Keratinocyte (primary cell): ENCODE data around the gene MMP24OS. TPM values are rescaled to one million over a fixed set of nuclear protein-coding genes. Genes with fewer than 3 reads are reported as not detected.

ENCODE experiments used
- DNase-seq: peaks from one replicate; pipeline ENCODE4 v3.0.0-alpha.2; 2011; ENCODE audit warnings: low read depth, missing footprints, low spot score
- FAIRE-seq: peaks from 2 replicates; lab custom pipeline; 2011; peaks lifted over from hg19 to GRCh38; lab: Jason Lieb, UNC
- H2AFZ ChIP-seq: 2 replicates; pipeline ENCODE4 v1.6.0; 2012; ENCODE audit warnings: low read length, control low read depth, inconsistent platforms; ENCODE audit not compliant: control insufficient read depth
- H3K27ac ChIP-seq: 2 replicates; pipeline ENCODE4 v1.5.1; 2011; ENCODE audit warnings: low read length; ENCODE audit not compliant: control insufficient read depth, insufficient read depth
- H3K27me3 ChIP-seq: 3 replicates; pipeline ENCODE4 v1.6.0; 2011; ENCODE audit warnings: low read length; ENCODE audit not compliant: control insufficient read depth, insufficient read depth; ENCODE audit errors: extremely low read depth
- H3K36me3 ChIP-seq, 2 experiments: 2 replicates in 1 of 2; 3 replicates in 1 of 2; pipeline ENCODE4 v1.5.1; 2011; ENCODE audit warnings: low read length in 2 of 2, mild to moderate bottlenecking in 1 of 2; ENCODE audit not compliant: control insufficient read depth in 2 of 2, insufficient read depth in 2 of 2; ENCODE audit errors: extremely low read depth in 1 of 2
- H3K4me1 ChIP-seq: 3 replicates; pipeline ENCODE4 v1.5.1; 2011; ENCODE audit warnings: low read length; ENCODE audit not compliant: control insufficient read depth, insufficient read depth; ENCODE audit errors: extremely low read depth
- H3K4me2 ChIP-seq: 3 replicates; pipeline ENCODE4 v1.6.0; 2011; ENCODE audit warnings: low read depth, low read length; ENCODE audit not compliant: control insufficient read depth, insufficient read depth; ENCODE audit errors: extremely low read depth
- H3K4me3 ChIP-seq, 3 experiments: fragments of 200-600 bp in 1 of 3; sonication (generic) in 1 of 3; 2 replicates in 2 of 3; 3 replicates in 1 of 3; pipeline ENCODE4 v1.5.1; 2011 to 2016; ENCODE audit warnings: low read length in 3 of 3, mild to moderate bottlenecking in 3 of 3, control low read depth in 2 of 3, inconsistent platforms in 1 of 3, low read depth in 1 of 3, mixed read lengths in 1 of 3, mixed run types in 1 of 3, moderate library complexity in 1 of 3; ENCODE audit not compliant: control insufficient read depth in 2 of 3, insufficient read depth in 2 of 3; ENCODE audit errors: extremely low read depth in 1 of 3
- H3K79me2 ChIP-seq: 2 replicates; pipeline ENCODE4 v1.6.0; 2012; ENCODE audit warnings: low read length; ENCODE audit not compliant: control insufficient read depth, insufficient read depth
- H3K9ac ChIP-seq: 3 replicates; pipeline ENCODE4 v1.6.0; 2011; ENCODE audit warnings: low read length; ENCODE audit not compliant: control insufficient read depth, insufficient read depth; ENCODE audit errors: extremely low read depth
- H3K9me1 ChIP-seq: 3 replicates; pipeline ENCODE4 v1.6.0; 2011; ENCODE audit warnings: low read length; ENCODE audit not compliant: control insufficient read depth, insufficient read depth; ENCODE audit errors: extremely low read depth
- H3K9me3 ChIP-seq: 2 replicates; pipeline ENCODE4 v1.5.1; 2012; ENCODE audit warnings: low read depth, low read length; ENCODE audit not compliant: control insufficient read depth
- H4K20me1 ChIP-seq: 3 replicates; pipeline ENCODE4 v1.6.0; 2011; ENCODE audit warnings: low read length; ENCODE audit not compliant: control insufficient read depth, insufficient read depth; ENCODE audit errors: extremely low read depth
- EZH2 ChIP-seq: IDR thresholded peaks from one replicate; pipeline ENCODE4 v1.6.1; 2012; ENCODE audit warnings: inconsistent platforms, mild to moderate bottlenecking, low read length, moderate library complexity
- dilution Hi-C: fragments of 300-500 bp; cut with MboI; formaldehyde crosslinking; loops from one replicate; pipeline ENCODE4 v1.7.0; 2020; ENCODE audit warnings: low sequenced_read_pairs; ENCODE audit not compliant: extremely low pct_ligation_motif_present
- polyA minus RNA-seq, 3 experiments: library from RNA; depleted of rRNA, polyadenylated mRNA; stranded (reverse); fragments of >200 nt; gene quantifications; 1 replicate in 1 of 3; 2 replicates in 1 of 3; 3 replicates in 1 of 3; pipeline ENCODE4 v1.2.3, GENCODE V29; 2011
- polyA plus RNA-seq, 5 experiments: library from polyadenylated mRNA; depleted of rRNA in 3 of 5; stranded (reverse) in 3 of 5; stranded (forward) in 1 of 5; unstranded in 1 of 5; fragments of >200 nt; gene quantifications; 1 replicate in 1 of 5; 2 replicates in 3 of 5; 3 replicates in 1 of 5; pipeline versions ENCODE4 v1.2.1 to v1.2.3, GENCODE V29; 2011 to 2012; ENCODE audit warnings: missing spikeins in 2 of 5, low read depth in 1 of 5, low replicate concordance in 1 of 5
- TF ChIP-seq, protein P1 (sequence below), 3 experiments: IDR thresholded peaks in 1 of 3; conservative IDR thresholded peaks in 1 of 3; optimal IDR thresholded peaks in 1 of 3; 2 replicates in 2 of 3; 3 replicates in 1 of 3; pipeline versions ENCODE3 to v1.5.1; 2011; ENCODE audit warnings: low read length in 3 of 3, mild to moderate bottlenecking in 3 of 3, moderate library complexity in 2 of 3, control low read depth in 1 of 3, inconsistent platforms in 1 of 3; ENCODE audit not compliant: insufficient read depth in 2 of 3; ENCODE audit errors: extremely low read depth in 1 of 3

The MMP24OS gene
- polyA plus RNA-seq (19.5 to 31.9 TPM (median 24.7 TPM) in 3 replicates), polyA minus RNA-seq (14.7 to 45.1 TPM (median 22.5 TPM) in 3 replicates)
- 19.8 TPM for polyA plus RNA-seq (2011; ENCODE audit: low read depth)
- polyA plus RNA-seq (2011; cell fraction: cytosol; rRNA removed) = 24.9 and 48.3 TPM in 2 replicates
- polyA plus RNA-seq (2011; cell fraction: nucleus; rRNA removed) = 19.7 and 29.9 TPM in 2 replicates
- 38.8 and 70.6 TPM in 2 replicates for polyA plus RNA-seq (2012; ENCODE audit: low replicate concordance)
- 108 TPM for polyA minus RNA-seq (2011; cell fraction: cytosol; rRNA and poly(A)+ RNA removed)
- polyA minus RNA-seq (2011; cell fraction: nucleus; rRNA and poly(A)+ RNA removed) = 11.2 and 14.0 TPM in 2 replicates

DNA sequence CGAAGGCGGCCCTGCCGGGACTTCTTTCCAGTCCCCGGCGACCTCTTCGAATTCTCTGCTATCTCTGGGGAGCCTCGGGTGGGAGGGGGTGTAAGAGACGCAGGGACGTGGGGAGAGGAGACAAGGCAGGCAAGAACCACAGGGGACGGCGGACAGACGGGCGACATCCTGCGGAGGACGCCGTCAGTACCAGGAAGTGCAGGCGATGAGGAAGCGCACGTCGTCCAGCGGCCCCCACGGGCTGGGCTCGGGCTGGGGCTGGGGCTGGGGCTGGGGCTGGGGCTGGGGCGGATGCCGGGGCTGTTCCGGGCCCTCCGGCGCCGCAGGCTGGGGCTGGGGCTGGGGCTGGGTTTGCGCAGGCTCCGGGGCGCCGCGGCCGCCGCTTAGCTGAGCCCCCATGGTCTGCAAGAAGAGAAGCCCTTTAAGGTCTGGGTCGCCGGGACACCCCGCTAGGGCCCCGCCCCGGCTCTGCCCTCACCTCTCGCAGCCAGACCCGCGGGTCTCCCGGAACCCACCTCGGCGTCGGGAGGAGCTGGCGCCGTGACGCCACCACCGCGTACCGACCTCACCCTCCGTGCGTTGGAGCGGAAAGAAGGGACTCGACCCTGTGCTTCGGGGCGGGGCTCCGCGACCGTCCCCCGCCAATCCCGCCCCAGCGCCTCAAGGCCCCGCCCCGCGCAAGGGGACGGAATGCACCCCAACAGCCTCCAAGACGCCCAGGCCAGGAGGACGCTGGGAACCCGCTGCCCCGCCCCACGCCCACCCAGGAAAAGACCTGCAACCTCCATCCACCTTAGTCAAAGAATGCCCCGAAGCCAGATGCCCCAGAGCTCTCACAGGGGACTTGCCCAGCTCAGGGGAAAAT lies at the start of gene MMP24OS:
MMP24OS (minus strand) TSS at position 592 of the 865 bp plus-strand sequence; CDS start at position 399, 193 bp downstream.
- peaks cover 6% of the 10 kb centered on the region for H4K20me1 ChIP-seq
- TF ChIP-seq EZH2 = no peak
- TF ChIP-seq, protein P1, sequence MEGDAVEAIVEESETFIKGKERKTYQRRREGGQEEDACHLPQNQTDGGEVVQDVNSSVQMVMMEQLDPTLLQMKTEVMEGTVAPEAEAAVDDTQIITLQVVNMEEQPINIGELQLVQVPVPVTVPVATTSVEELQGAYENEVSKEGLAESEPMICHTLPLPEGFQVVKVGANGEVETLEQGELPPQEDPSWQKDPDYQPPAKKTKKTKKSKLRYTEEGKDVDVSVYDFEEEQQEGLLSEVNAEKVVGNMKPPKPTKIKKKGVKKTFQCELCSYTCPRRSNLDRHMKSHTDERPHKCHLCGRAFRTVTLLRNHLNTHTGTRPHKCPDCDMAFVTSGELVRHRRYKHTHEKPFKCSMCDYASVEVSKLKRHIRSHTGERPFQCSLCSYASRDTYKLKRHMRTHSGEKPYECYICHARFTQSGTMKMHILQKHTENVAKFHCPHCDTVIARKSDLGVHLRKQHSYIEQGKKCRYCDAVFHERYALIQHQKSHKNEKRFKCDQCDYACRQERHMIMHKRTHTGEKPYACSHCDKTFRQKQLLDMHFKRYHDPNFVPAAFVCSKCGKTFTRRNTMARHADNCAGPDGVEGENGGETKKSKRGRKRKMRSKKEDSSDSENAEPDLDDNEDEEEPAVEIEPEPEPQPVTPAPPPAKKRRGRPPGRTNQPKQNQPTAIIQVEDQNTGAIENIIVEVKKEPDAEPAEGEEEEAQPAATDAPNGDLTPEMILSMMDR (optimal IDR thresholded peaks at IDR 0.05 in 1 of 3, IDR thresholded peaks at IDR 0.05 in 1 of 3, conservative IDR thresholded peaks at IDR 0.05 in 1 of 3; ENCODE audit: extremely low read depth in 1 of 3, insufficient read depth in 2 of 3, low read length in 3 of 3) = peak in 2 of 3 experiments; percentile 30 to 78
- no peaks in the 10 kb centered on the region for H3K27me3 ChIP-seq
- H3K9me1 ChIP-seq = peaks cover 2% of the 10 kb centered on the region
- H3K27ac ChIP-seq = peak within 1 kb of the TSS; percentile 67
- peaks cover 35% of the 10 kb centered on the region for H3K4me1 ChIP-seq
- no peaks in the 10 kb centered on the region for H3K9me3 ChIP-seq
- dilution Hi-C loops = no loop called here
- H3K79me2 ChIP-seq = peaks cover 32% of the 10 kb centered on the region
- peak within 1 kb of the TSS; percentile 83 for H3K4me2 ChIP-seq
- H3K4me3 ChIP-seq = peak within 1 kb of the TSS; percentile 69 to 84 (median 70)
- no peak within 1 kb of the TSS for H2AFZ ChIP-seq
- H3K36me3 ChIP-seq = peaks cover 29 to 66% of the 10 kb centered on the region in 2 experiments
- DNase-seq (peak; percentile 77), FAIRE-seq (no peak)
- H3K9ac ChIP-seq = peak within 1 kb of the TSS; percentile 84

DNA sequence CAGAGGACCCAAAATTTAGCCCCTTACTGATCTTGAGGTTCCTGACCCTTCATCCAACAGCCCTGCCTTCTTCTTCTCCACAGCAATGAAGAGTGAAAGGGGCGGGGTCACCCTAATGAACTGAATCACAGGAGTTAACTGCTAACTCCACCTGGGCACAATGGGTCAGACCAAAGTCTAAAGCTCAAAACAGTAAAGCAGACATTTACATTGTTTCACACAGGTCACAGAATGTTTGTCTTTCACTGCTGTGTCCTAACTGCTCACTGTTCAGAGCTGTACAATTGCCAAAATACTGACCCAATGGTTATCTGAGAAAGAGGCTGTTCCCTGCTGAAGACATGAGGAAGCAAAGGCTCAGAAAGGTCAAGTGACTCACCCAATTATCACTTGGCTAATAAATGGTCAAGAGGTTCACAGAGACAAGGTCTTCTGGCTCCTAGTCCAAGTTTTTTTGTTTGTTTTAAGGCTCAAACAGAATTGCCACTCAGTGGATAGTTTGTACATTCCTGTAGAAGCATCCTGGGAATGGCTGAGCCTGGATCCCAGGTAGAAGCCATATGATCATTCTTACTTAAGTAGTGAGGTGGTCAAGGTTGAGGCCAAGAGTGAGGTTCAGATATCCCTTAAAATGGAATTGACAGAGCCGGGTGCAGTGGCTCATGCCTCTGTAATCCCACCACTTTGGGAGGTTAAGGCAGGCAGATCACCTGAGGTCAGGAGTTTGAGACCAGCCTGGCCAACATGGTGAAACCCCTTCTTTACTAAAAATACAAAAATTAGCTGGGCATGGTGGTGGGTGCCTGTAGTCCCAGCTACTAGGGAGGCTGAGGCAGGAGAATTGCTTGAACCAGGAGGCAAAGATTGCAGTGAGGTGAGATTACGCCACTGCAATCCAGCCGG lies 49.4 kb upstream of the MMP24OS start:
- Histone ChIP-seq H4K20me1 (no peaks in the 10 kb centered on the region), H3K4me2 (no peak overlapping the region)
- no peak for FAIRE-seq

More for the DNA sequence above, 49.4 kb upstream of the MMP24OS start:
- dilution Hi-C loops = no loop called here
- Histone ChIP-seq H3K36me3 (peaks cover 0 to 4% of the 10 kb centered on the region in 2 experiments), H3K27ac (no peak overlapping the region), H3K9me3 (no peaks in the 10 kb centered on the region), H3K27me3 (no peaks in the 10 kb centered on the region), H2AFZ (no peak overlapping the region), H3K9ac (no peak overlapping the region), H3K9me1 (no peaks in the 10 kb centered on the region), H3K4me1 (peaks cover 17% of the 10 kb centered on the region), H3K79me2 (no peaks in the 10 kb centered on the region), H3K4me3 (no peak overlapping the region)
- no peak for TF ChIP-seq EZH2
- TF ChIP-seq, protein P1 (optimal IDR thresholded peaks at IDR 0.05 in 1 of 3, IDR thresholded peaks at IDR 0.05 in 1 of 3, conservative IDR thresholded peaks at IDR 0.05 in 1 of 3; ENCODE audit: extremely low read depth in 1 of 3, insufficient read depth in 2 of 3, low read length in 3 of 3) = no peak
- DNase-seq = no peak
